KOPT-K1 (cell line): Measurements from ENCODE around the gene REV3L.

Experiments used
- H3K27ac ChIP-seq: fragments of 200-600 bp; sonication (generic); 2 replicates; pipeline ENCODE4 v1.5.1; 2016; ENCODE audit warnings: antibody characterized with exemption, mild to moderate bottlenecking, low read depth, low read length; ENCODE audit not compliant: poor library complexity, severe bottlenecking
- H3K36me3 ChIP-seq: fragments of 200-600 bp; sonication (generic); 2 replicates; pipeline ENCODE4 v1.5.1; 2017; ENCODE audit warnings: antibody characterized with exemption, mild to moderate bottlenecking, low read length, moderate library complexity; ENCODE audit not compliant: insufficient read depth
- H3K9me3 ChIP-seq: fragments of 200-600 bp; sonication (generic); 2 replicates; pipeline ENCODE4 v1.5.1; 2017; ENCODE audit warnings: antibody characterized with exemption, low read length, mild to moderate bottlenecking; ENCODE audit not compliant: insufficient read depth, poor library complexity, severe bottlenecking

REV3L gene

DNA sequence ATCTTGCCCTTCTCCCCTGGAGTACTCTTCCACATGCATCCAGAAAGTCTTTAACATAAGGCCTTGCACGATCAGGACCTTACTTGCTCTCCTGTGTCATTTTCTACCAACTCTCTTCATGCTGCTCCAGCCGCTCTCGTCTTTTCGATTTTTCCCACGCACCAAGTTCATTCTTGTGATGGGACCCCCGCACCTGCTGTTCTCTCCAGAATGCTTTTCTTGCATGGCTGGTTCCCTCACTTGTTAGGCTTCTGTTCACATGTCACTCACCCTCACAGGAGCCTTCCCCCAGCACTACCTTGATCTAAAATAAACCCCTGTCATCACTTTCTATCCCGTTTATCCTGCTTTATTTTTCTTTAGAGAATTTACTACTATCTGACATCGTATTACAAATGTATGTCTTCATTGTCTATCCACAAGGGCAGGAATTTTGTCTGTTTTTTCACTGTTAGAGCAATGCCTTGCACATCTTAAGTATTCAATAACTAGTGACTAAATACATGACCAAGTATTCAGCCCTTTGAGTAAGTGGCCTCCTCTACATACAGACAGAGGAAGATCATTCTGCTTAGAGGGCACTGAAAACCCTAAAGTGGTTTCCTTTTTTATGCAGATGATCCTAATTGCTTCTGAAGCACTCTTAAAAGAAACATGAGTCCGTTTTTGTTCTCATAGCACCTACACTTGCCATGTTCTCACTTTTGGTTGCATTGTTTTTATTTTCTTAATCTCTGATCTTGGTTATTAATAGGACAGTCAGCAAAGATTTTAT lies 228.8 kb downstream of the REV3L start:
- Histone ChIP-seq H3K27ac (no peak overlapping the region), H3K9me3 (no peaks in the 10 kb centered on the region), H3K36me3 (no peaks in the 10 kb centered on the region)

- no peak overlapping the region for H3K27ac ChIP-seq
- no peaks in the 10 kb centered on the region for H3K36me3 ChIP-seq
- H3K9me3 ChIP-seq = no peaks in the 10 kb centered on the region
Measured at GRCh38 chr6:111252726-111253125, 230.3 kb downstream of the REV3L start.

GRCh38 chr6:111250791-111251354 lies 232.1 kb downstream of the REV3L start:
- H3K27ac ChIP-seq = no peak overlapping the region
- no peaks in the 10 kb centered on the region for H3K36me3 ChIP-seq
- no peaks in the 10 kb centered on the region for H3K9me3 ChIP-seq
